HG03139 (cell line): ENCODE measurements around the gene QPCT.
"Not testable (repeated sequence)": the region's sequence is repeated elsewhere in the genome, so short reads cannot be mapped to it uniquely, and the experiment has no call there.

ENCODE experiments used
- ATAC-seq: cut with Tn5 transposase; IDR thresholded peaks from one replicate; pipeline ENCODE4 v1.9.1; 2021; ENCODE audit not compliant: unreplicated experiment

Gene QPCT

GRCh38 chr2:37344453-37345361, at the start of gene QPCT:
TSS of gene QPCT (plus strand) at chr2:37344630. CDS start at chr2:37344732, 102 bp downstream.
- no peak for ATAC-seq

GRCh38 chr2:37294858-37295257, 49.6 kb upstream of the QPCT start:
- ATAC-seq, result not testable (repeated sequence)

- no peak for ATAC-seq
Measured at GRCh38 chr2:37295469-37296073, 48.9 kb upstream of the QPCT start.

- ATAC-seq, result no peak
Measured at GRCh38 chr2:37297632-37298031, 46.8 kb upstream of the QPCT start.

GRCh38 chr2:37300146-37300545, 44.3 kb upstream of the QPCT start:
- no peak for ATAC-seq

GRCh38 chr2:37300578-37300977, 43.9 kb upstream of the QPCT start:
- ATAC-seq, result no peak

- no peak for ATAC-seq
Measured at GRCh38 chr2:37301408-37301807, 43.0 kb upstream of the QPCT start.

- ATAC-seq, result no peak
Measured at GRCh38 chr2:37302701-37303252, 41.7 kb upstream of the QPCT start.

GRCh38 chr2:37306024-37306423, 38.4 kb upstream of the QPCT start:
- no peak for ATAC-seq

- no peak for ATAC-seq
Measured at GRCh38 chr2:37307500-37307899, 36.9 kb upstream of the QPCT start.

- no peak for ATAC-seq
Measured at GRCh38 chr2:37315364-37315763, 29.1 kb upstream of the QPCT start.

GRCh38 chr2:37316181-37316580, 28.2 kb upstream of the QPCT start:
- no peak for ATAC-seq

GRCh38 chr2:37317746-37318145, 26.7 kb upstream of the QPCT start:
- no peak for ATAC-seq

GRCh38 chr2:37318401-37318800, 26.0 kb upstream of the QPCT start:
- peak; percentile 63 for ATAC-seq

- no peak for ATAC-seq
Measured at GRCh38 chr2:37319754-37320609, 24.4 kb upstream of the QPCT start.

GRCh38 chr2:37321029-37321682, 23.3 kb upstream of the QPCT start:
- ATAC-seq, result no peak

GRCh38 chr2:37322368-37322767, 22.1 kb upstream of the QPCT start:
- no peak for ATAC-seq

- no peak for ATAC-seq
Measured at GRCh38 chr2:37323176-37323780, 21.2 kb upstream of the QPCT start.

- peak; percentile 25 for ATAC-seq
Measured at GRCh38 chr2:37323781-37324535, 20.5 kb upstream of the QPCT start.

- no peak for ATAC-seq
Measured at GRCh38 chr2:37324536-37324785, 20.0 kb upstream of the QPCT start.
